Activated T-cell treated with anti-CD3 and anti-CD28 coated beads, Interleukin-2, amount 50 U/mL, for 48 hours (primary cell): ENCODE measurements around the gene FGF4.
"Not testable (repeated sequence)": the region's sequence is repeated elsewhere in the genome, so short reads cannot be mapped to it uniquely, and the experiment has no call there.

Experiments used
- DNase-seq, 2 experiments: peaks; one replicate each; pipeline ENCODE4 v3.0.0-alpha.2; 2020

FGF4 gene

DNA sequence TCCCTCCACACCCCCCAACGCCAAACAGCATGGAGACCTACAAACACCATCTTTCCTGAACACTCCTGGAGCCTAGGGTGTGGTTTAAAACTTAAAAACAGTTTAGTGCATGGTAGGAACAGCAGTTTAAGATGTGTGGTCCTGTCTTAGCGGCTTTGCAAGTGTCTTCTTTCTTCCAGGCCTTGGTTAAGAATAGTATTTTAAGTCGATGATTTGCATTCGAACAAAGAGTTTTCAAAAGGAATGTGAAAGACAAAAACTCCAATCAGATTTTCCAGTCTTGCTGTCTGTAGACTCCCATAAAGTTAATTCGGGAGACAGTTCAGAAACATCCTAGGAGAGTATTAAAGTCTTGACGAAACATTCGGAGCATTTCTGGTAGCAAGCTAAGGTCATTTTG, 3.7 kb downstream of the FGF4 start:
- no peak for DNase-seq

GRCh38 chr11:69770540-69770939, 4.6 kb downstream of the FGF4 start:
- no peak for DNase-seq

DNA sequence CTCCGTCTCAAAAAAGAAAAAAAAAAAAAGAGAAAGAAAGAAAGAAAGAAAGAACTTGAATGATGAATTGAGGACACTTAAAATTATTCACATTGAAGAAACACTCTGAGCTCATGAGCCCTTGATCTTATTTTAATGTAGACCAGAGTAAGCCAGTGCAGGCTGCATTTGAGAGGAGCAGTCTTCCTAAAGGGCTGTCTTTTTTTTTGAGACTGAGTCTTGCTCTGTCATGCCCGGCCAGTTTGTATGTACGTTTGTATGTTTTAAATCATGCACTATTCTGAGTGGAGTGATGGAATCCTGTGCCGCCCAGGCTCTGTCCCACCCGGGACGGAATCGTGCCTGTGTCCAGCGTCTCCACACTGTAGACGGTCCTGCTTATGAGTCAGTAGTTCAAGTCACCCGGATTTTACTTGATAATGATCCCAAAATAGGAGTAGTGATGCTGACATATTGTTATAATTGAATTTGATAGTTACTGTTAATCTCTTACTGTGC, 9.6 kb downstream of the FGF4 start:
- DNase-seq: no peak

DNA sequence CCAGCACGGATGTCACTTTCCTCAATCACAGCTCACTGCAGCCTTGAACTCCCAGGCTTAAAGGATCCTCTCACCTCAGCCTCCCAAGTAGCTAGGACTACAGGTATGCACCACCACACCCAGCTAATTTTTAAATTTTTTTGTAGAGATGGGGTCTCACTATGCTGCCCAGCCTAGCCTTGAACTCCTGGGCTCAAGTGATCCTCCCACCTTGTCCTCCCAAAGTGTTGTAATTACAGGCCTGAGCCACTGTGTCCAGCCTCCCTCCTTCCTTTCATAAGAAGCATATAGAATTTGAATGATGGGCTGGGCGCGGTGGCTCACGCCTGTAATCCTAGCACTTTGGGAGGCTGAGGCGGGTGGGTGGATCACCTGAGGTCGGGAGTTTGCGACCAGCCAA, 10.2 kb downstream of the FGF4 start:
- not testable (repeated sequence) for DNase-seq

DNA sequence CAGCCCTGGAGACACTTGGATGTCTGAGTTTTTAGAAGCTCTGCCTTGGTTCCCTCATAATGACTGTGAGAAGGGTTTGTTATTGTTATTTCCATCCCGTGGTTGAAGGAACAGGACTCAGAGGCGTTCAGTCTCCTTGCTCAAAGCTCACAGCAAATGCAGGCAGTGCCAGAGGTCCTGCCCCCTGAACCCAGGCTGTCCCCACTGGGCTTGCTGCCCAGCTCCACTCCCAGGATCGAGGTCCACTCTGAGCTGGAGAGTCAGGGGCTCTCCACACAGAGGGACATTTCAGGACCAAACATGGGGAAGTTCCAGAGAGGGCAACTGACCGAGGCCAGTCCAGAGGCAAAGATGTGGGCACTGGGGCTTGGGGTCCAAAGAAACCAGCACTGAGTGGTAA, 14.8 kb downstream of the FGF4 start:
- no peak for DNase-seq

DNA sequence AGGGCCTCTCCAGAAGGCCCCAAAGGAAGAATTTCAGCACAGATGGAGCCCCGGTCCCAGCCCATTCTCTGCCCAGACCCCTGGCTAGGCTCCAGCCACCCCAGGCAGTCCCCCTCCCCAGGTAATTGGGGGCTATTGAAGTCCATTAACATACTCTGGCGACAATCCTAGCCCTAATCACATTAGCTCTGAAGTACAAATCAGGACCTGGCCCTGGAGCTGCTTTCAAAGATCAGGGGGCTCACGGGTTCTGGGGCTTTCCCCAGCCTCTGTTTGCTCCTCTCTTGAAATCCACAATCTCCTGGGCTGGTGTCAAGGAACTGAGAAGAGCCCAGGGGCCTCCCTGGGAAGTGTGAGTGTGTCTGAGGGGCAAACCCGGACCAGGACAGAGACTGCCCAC, 22.3 kb downstream of the FGF4 start:
- DNase-seq: no peak

DNA sequence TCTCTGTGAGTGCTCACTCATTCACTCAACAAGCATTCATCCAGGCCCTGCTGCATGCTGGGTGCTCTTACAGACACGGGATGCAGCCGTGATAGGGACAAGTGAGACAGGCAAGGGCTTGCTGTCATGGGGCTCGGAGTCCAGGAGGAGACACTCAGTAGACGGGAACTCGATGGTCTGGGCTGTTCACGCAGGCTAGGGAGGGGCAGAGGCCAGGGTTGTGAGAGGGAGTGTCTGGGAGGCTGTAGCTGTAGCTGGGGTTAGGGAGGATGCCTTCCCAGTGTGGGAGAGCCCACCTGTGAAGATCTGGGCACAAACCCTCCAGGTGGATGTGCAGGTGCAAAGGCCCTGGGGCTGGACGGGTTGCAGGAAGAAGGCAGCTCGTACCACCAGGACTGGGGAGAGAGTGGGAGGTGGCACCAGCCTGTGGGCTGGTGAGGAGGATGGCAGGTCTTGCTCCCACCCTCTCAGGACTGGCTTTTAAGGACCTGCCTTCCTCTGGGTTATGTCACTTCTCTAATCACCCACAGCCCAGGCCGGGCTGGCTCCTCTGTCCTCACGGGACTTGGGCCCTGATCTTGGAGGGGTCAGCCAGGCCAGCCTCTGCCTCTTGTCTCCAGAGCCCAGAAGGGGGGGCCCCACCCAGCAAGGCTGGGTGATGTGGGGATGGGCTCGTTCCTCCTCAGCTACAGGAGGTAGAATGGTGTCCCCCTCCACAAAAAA, 24.1 kb downstream of the FGF4 start:
- DNase-seq: no peak

DNA sequence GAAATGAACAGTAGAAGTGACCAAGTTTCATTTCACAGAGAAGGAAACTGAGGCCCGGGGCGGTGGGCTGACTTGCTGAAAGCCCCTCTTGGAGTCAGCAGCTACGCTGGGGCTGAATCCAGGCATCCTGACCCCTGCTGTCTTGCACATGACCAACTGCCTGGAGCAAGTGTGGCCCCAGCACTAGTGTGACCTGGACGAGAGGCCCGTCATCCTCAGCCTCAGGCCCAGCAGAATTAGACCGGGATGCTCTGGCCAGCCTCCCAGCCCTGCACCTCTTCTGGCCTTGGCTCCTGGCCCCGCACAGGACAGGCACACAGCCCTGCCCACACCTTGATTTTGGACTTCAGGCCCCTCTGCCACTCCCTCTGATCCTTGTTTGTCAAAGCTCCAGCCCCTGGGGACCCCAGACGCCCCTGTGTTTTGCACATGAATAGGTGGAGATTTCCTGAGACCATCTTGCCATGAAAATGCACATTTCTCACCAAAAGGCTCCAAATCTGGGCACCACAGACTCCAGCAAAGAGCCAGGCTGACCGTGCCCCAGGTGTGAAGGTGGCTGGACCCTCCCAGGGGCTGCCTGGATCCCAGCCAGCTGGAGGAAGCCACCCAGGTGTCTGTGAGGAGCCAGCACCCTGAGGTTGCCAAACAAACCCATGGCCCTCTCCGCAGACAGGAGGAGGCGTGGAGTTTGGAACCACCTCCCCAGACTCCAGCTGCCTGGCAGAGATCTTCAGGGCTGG, 24.9 kb downstream of the FGF4 start:
- DNase-seq: no peak

DNA sequence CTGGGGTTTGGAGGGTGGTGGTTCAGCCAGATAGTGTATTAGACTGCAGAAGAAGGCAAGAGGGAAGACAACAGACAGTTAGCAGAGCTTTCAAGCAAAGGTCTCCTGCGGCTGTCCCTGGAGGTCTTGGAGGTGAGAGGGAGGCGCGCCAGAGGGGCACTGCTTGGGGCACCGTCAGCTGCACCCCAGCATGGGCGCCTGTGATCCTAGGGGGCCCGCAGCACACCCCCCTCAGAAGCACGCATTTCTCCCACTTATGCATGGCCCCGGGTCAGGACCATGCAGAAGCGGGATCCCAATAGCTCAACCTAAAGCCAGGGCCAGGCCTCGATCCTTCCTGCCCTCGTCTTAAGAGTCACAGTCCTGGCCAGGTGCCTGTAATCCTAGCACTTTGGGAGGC, 26.5 kb downstream of the FGF4 start:
- DNase-seq: no peak

DNA sequence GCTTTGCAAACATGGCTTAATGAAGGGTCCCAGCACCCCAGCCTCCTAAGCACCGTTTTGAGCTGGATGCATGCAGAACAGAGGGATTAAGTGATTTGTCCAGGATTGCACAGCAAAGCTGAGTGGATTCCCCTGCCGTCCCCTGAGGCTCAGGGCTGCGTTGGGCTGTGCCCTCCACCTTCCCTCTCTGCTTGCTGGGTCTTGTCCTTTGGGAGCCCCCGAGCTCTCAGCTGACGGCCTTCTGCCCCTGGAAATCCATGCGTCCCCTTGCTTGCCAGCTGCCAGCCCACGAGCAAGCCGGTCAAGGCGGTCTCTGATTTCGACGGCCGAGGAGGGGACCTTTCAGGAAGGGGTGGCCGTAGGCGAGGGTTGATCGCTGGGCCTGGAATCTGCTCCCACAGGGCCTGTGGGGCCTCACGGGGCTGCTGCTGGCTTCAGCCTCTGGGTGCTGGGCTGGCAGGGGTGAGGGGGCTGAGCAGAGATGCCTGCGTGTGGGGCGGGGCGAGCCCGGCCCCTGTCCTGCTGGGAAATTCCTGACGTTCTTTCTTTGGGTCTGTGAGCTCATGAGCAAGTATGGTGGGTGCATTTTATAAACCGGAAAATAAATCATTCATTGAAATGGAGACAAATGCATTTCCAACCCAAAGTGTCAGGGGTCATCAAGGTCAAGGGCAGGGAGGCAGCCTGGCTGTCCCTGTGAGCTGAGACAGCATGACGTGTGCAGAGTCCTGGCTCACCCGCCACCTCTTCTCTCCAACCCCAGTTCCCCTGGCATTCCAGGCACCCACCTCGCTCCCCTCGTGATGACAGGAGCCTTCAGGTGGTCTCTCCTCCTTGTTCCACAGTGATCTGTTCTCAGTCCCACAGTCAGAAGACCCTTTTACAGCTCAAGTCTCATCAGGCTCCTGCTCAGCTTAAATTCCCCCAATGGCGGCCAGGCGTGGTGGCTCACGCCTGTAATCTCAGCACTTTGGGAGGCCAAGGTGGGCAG, 28.1 kb downstream of the FGF4 start:
- DNase-seq: no peak

DNA sequence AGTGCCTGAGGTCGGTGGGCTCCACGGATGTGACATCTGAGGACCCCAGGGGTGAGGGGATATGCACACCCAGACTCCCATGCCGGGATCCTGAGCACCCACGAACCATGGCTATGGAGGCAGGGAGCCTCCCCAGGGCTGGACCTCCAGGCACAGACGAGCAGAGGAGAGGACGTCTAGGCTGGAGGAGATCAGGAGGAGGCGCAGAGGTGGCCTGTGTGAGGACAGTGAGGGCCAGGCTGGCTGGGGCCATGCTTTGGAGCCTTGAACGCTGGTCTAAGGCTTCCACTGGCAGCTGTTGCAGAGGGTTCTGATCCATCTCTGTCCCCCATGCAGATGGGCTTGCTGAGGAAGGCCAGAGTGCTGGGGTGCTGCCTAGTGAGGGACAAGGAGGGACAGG, 29.0 kb downstream of the FGF4 start:
- no peak for DNase-seq

DNA sequence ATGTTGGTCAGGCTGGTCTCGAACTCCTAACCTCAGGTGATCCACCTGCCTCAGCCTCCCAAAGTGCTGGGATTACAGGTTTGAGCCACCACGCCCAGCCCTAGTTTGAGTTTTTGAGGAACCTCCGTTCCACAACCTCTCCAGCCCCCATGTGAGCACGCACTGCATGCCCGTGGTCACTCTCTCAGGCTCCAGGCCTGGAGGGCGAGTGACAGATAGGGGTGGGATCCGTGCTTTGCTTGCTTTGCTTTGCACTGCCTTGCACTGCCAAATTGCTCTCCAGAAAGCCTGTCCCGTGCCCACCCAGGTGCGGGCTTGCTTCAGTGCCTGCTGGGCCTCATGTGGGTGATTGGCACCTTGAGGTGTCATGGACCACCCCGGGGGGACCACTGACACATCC, 29.9 kb downstream of the FGF4 start:
- no peak for DNase-seq

- no peak for DNase-seq
These were observed 30.7 kb downstream of the FGF4 start for GRCh38 chr11:69744435-69744834.

- no peak for DNase-seq
These were observed 40.3 kb downstream of the FGF4 start for GRCh38 chr11:69734841-69735240.

- no peak for DNase-seq
These were observed 40.8 kb downstream of the FGF4 start for GRCh38 chr11:69734367-69734766.

- no peak for DNase-seq
These were observed 42.2 kb downstream of the FGF4 start for GRCh38 chr11:69732910-69733309.

DNA sequence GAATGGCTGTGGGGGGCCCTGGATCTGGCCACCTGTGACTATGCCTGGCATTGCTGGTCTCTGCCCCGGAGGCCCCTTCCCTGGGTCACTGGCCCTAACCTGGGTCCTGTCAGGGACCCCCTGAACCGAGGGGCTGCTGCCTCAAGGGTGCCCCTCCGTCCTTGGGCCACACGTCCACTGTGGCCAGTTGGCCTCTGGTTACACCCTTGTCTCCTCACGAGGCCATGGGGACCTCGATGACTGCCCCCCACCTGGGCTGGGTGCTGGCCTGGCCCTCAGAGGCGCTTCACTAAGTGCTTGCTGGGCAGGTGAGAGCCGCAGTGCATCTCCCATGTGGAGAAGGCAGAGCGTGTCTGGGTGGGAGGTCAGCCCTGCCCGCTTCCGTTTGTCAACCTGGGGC, 44.0 kb downstream of the FGF4 start:
- DNase-seq: no peak

GRCh38 chr11:69730500-69730899, 44.6 kb downstream of the FGF4 start:
- no peak for DNase-seq

GRCh38 chr11:69729252-69729651, 45.9 kb downstream of the FGF4 start:
- no peak for DNase-seq

DNA sequence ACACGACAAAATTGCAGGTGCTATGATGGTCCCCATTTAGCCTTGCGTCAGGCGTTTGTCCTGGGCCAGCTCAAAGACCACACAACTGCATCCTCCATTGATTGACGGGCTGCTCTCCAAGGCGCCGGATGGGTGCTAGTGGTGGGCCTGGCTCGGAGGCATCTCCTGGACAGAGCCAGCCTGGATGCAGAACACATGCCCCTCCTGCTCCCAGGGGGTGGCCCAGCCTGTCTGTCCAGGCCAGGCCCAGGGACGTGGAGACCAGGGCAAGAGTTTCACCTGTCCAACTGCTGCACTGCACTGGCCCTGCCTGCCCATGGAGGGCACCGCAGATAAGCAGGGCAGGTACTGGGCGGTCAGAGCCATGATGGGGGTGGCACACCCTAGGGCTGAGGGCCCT, 47.9 kb downstream of the FGF4 start:
- no peak for DNase-seq

DNA sequence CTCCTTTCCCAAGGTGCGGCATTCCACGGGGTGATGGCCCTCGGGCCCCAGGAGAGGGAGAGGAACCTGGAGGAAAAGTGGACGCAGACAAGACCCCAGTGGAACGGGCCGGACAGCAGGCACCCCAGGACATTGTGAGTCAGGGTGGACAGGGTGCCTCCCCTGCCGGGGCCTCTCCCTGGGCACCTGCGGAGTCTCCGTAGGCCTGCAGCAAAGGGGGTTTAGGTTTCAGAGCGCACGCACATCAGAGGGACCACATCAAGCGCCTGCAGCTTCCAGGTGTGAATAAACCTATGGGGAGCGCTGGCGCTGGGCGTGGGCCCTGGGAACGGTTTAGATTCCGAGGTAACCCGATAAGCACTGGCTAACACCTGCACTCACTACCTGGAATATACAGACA, 48.7 kb downstream of the FGF4 start:
- no peak for DNase-seq

GRCh38 chr11:69726019-69726418, 49.1 kb downstream of the FGF4 start:
- no peak for DNase-seq

- DNase-seq: no peak
These were observed 53.4 kb downstream of the FGF4 start for GRCh38 chr11:69721745-69722144.
